Activated effector memory CD4-positive, alpha-beta T cell treated with anti-CD3 and anti-CD28 coated beads, Interleukin-2, amount 50 U/mL, for 16 hours (primary cell): ENCODE data around the gene TLR9.

Experiments used
- DNase-seq: peaks from one replicate; pipeline ENCODE4 v3.0.0-alpha.2; 2020

Gene TLR9

GRCh38 chr3:52247409-52248164 lies 22.1 kb upstream of the TLR9 start:
- peak; percentile 62 for DNase-seq

GRCh38 chr3:52246728-52247408 lies 21.4 kb upstream of the TLR9 start:
- DNase-seq = peak; percentile 73

GRCh38 chr3:52246264-52246620 lies 20.8 kb upstream of the TLR9 start:
- no peak for DNase-seq

GRCh38 chr3:52245322-52246263 lies 20.1 kb upstream of the TLR9 start, which contains the start of gene PPM1M:
Gene PPM1M, plus strand, starts transcription at chr3:52245759. Its CDS starts 66 bp downstream, at chr3:52245825.
- DNase-seq = peak; percentile 88

GRCh38 chr3:52243791-52244628 lies 18.6 kb upstream of the TLR9 start:
- DNase-seq = peak; percentile 83

GRCh38 chr3:52242039-52242438 lies 16.6 kb upstream of the TLR9 start:
- DNase-seq = no peak

GRCh38 chr3:52240886-52241370 lies 15.5 kb upstream of the TLR9 start:
- DNase-seq = peak; percentile 58

GRCh38 chr3:52240059-52240885 lies 14.8 kb upstream of the TLR9 start:
- peak; percentile 84 for DNase-seq

- peak; percentile 95 for DNase-seq
These were observed 13.6 kb upstream of the TLR9 start, which contains the start of gene TWF2 for GRCh38 chr3:52238761-52239701. Gene TWF2, minus strand, starts transcription at chr3:52239158. Its CDS starts 142 bp downstream, at chr3:52239016.

- no peak for DNase-seq
These were observed 12.8 kb upstream of the TLR9 start for GRCh38 chr3:52238193-52238760.

GRCh38 chr3:52237657-52238172 lies 12.3 kb upstream of the TLR9 start:
- DNase-seq = peak; percentile 63

- DNase-seq = no peak
These were observed 11.7 kb upstream of the TLR9 start for GRCh38 chr3:52237006-52237656.

- no peak for DNase-seq
These were observed 11.0 kb upstream of the TLR9 start for GRCh38 chr3:52236424-52236886.

GRCh38 chr3:52234516-52235447 lies 9.3 kb upstream of the TLR9 start:
- DNase-seq = no peak

GRCh38 chr3:52233968-52234367 lies 8.5 kb upstream of the TLR9 start:
- DNase-seq = no peak

- DNase-seq = no peak
These were observed 7.7 kb upstream of the TLR9 start for GRCh38 chr3:52233108-52233591.
